AG04449 (cell line): Measurements from ENCODE around the gene CLMP.
A peak's percentile ranks its signal among the peaks of the same experiment; 100 is the strongest.

ENCODE experiments used
- CTCF ChIA-PET: fragments of 350-600 bp; formaldehyde crosslinking; extraction: SDS; loops from one replicate; lab custom pipeline; 2021; ENCODE audit warnings: antibody characterized with exemption; lab: Yijun Ruan, JAX
- POLR2A ChIA-PET: fragments of 400-600, 350-600 bp; formaldehyde crosslinking; extraction: SDS; loops from one replicate; lab custom pipeline; 2020; ENCODE audit warnings: antibody characterized with exemption, inconsistent platforms; lab: Yijun Ruan, JAX
- DNase-seq: peaks from one replicate; pipeline ENCODE4 v3.0.0-alpha.2; 2010; ENCODE audit warnings: low read depth, low spot score
- H3K4me3 ChIP-seq: 2 replicates; pipeline ENCODE4 v1.5.1; 2011; ENCODE audit warnings: low read depth, mild to moderate bottlenecking, control low read depth, low read length
- TF ChIP-seq, protein P1 (sequence below): IDR thresholded peaks from one replicate; pipeline ENCODE4 v1.5.1; 2011; ENCODE audit warnings: mild to moderate bottlenecking, moderate library complexity, low read length, control low read depth, inconsistent platforms; ENCODE audit not compliant: insufficient read depth; ENCODE audit errors: missing control alignments

The CLMP gene

DNA sequence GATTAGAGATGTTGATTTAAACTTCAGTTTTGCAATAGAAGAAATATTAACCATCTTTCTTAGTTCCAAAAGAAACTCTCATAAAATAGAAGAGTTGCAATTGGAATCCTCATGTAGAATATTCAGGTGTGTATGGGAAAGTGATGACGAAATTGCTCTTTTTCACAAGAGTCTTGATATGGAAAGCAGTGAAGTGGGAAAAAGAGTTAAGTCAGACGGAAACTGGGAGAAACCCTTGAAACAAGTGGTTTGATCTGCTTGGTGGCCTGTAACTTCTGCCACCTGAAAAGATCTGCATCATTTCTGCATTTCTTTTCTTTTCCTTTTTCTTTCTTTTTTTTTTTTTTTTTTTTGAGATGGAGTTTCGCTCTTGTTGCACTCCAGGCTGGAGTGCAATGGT lies 41.8 kb upstream of the CLMP start:
- TF ChIP-seq, protein P1, sequence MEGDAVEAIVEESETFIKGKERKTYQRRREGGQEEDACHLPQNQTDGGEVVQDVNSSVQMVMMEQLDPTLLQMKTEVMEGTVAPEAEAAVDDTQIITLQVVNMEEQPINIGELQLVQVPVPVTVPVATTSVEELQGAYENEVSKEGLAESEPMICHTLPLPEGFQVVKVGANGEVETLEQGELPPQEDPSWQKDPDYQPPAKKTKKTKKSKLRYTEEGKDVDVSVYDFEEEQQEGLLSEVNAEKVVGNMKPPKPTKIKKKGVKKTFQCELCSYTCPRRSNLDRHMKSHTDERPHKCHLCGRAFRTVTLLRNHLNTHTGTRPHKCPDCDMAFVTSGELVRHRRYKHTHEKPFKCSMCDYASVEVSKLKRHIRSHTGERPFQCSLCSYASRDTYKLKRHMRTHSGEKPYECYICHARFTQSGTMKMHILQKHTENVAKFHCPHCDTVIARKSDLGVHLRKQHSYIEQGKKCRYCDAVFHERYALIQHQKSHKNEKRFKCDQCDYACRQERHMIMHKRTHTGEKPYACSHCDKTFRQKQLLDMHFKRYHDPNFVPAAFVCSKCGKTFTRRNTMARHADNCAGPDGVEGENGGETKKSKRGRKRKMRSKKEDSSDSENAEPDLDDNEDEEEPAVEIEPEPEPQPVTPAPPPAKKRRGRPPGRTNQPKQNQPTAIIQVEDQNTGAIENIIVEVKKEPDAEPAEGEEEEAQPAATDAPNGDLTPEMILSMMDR = no peak
- ChIA-PET POLR2A (no interaction called here), CTCF (interaction anchor here (1.5 to 20.9 kb wide), 4 partner anchors 10 to 127 kb away, joined by 3 to 683 read pairs (median 20); no protein-coding TSS in a partner anchor)
- DNase-seq = no peak
- H3K4me3 ChIP-seq = no peak overlapping the region

GRCh38 chr11:123235656-123236261 lies 40.7 kb upstream of the CLMP start:
- ChIA-PET POLR2A (interaction anchor here (0.8 kb wide), 1 partner anchor 46 kb away, joined by 4 read pairs; no protein-coding TSS in a partner anchor), CTCF (interaction anchor here (0.7 to 20.9 kb wide), 5 partner anchors 11 to 126 kb away, joined by 3 to 683 read pairs (median 5); no protein-coding TSS in a partner anchor)
- H3K4me3 ChIP-seq = no peak overlapping the region
- TF ChIP-seq, protein P1 = no peak
- no peak for DNase-seq

DNA sequence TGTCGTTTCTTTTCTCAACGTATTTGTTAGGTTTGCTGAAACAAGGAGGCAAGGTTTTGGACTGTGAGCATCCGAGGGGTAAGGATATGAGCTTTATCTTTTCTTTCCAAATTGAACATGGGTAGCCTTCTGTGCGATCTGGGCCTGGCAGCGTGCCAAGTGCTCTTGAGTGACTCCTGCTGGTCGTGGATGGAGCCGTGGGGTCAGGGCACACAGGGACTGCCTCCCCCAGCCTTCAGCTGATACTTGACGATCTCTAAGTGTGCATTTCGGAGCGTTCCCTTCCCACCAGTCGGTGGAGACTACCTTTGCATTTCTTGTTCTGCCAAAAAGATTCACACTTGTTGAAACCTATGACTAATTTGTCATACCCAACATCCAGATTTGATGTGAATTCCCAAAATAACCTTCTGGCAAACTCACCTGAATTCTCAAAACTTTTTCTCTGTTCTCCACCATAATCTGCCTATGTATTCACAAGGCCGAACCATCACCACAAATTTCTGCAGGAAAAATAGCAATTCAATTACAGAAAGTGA lies 40.1 kb upstream of the CLMP start:
- TF ChIP-seq, protein P1 = peak; percentile 45
- POLR2A ChIA-PET = interaction anchor here (0.8 kb wide), 1 partner anchor 46 kb away, joined by 4 read pairs; no protein-coding TSS in a partner anchor
- CTCF ChIA-PET = interaction anchor here (0.6 to 20.9 kb wide), 6 partner anchors 12 to 126 kb away, joined by 3 to 683 read pairs (median 4); no protein-coding TSS in a partner anchor
- no peak for DNase-seq
- no peak overlapping the region for H3K4me3 ChIP-seq

GRCh38 chr11:123233975-123234334 lies 38.9 kb upstream of the CLMP start:
- CTCF ChIA-PET = interaction anchor here (1.7 to 20.9 kb wide), 3 partner anchors 12 to 125 kb away, joined by 4 to 683 read pairs (median 35); no protein-coding TSS in a partner anchor

GRCh38 chr11:123233280-123233974 lies 38.4 kb upstream of the CLMP start:
- DNase-seq = no peak
- POLR2A ChIA-PET = interaction anchor here (1.7 kb wide), 1 partner anchor 172 kb away, joined by 5 read pairs; the partner anchor contains the start of gene HSPA8
- no peak overlapping the region for H3K4me3 ChIP-seq
- CTCF ChIA-PET = interaction anchor here (1.7 to 20.9 kb wide), 4 partner anchors 12 to 124 kb away, joined by 4 to 683 read pairs (median 25); no protein-coding TSS in a partner anchor
- TF ChIP-seq, protein P1 = no peak

More at GRCh38 chr11:123233975-123234334, 38.9 kb upstream of the CLMP start:
- TF ChIP-seq, protein P1 = no peak
- no peak overlapping the region for H3K4me3 ChIP-seq
- POLR2A ChIA-PET = interaction anchor here (1.7 kb wide), 1 partner anchor 172 kb away, joined by 5 read pairs; the partner anchor contains the start of gene HSPA8
- DNase-seq = no peak

- H3K4me3 ChIP-seq = no peak overlapping the region
- CTCF ChIA-PET = interaction anchor here (0.9 to 20.9 kb wide), 5 partner anchors 14 to 122 kb away, joined by 4 to 683 read pairs (median 15); no protein-coding TSS in a partner anchor
- POLR2A ChIA-PET = interaction anchor here (1.0 to 1.5 kb wide), 3 partner anchors 38 to 58 kb away, joined by 3 to 6 read pairs (median 4); no protein-coding TSS in a partner anchor
- DNase-seq = no peak
- TF ChIP-seq, protein P1 = no peak
Observed at GRCh38 chr11:123231777-123232176, 36.7 kb upstream of the CLMP start.
